COR-L47 (cell line): ENCODE data around the gene ARID3B.
"Not testable (repeated sequence)": the region's sequence is repeated elsewhere in the genome, so short reads cannot be mapped to it uniquely, and the experiment has no call there.

Experiments used
- DNase-seq: peaks from one replicate; lab custom pipeline; 2025; lab: John Stamatoyannopoulos, UW

ARID3B gene

DNA sequence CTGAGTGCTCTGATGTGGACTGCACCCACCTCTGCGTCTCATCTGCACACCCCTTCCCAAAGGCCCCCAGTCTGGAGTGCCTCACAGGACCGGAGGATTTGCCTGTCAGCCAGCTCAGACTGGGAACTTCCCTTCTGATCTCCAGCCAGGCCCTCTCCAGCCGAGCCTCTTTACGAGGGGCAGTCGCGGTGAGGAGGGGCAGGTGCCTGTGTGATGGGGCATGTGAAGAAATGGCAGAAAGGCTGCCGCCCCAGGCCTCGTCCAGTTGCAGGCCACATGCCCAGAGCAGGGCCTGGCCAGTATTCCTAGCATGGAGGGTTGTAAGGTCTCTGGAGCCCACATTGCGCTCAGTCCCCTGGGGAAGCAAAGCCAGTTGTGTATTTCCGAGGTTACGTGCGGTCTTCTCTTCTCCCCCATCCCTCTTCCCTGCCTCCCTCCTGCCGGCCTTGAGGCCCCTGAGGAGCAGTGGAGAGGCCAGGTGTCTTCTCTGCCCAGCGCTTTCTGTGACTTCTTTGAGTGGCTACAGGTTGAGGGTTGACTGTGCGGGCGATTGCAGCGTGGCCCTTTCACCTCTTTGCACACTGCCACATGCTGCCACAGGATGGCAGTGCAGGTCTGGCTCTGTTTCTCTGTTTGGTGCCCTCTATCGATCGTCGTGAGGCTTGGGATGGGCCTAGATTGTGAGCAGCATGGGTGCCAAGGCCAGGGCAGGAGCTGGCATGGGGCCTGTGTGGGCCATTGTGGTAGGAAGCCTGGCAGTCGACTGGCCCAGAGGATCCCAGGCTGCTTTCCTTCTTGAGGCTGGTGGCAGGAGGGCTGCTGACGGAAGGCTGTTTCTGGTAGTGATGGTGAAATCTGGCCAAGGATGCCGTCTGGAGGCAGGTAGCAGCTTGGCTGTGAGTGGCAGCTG is 79.9 kb downstream of the ARID3B start:
- peak; percentile 38 for DNase-seq

DNA sequence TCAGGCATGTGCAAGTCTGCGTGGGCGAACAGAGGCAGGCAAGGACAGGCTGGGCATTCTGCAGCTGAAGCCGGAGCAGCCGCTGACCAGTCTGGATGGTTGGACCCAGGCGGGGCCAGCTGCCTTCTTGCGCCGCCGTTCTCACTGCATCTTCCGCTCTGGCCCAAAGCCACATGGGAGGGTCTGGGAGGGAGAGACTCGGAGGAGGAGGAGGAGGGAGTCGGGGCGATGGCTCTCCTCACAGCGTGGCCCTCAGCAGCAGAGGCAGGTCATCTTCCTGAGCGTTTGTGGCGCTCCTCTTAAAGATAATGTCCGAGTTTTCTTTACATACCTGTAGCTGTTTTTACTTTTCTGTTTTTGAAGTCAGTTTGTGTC is 80.5 kb downstream of the ARID3B start:
- no peak for DNase-seq

DNA sequence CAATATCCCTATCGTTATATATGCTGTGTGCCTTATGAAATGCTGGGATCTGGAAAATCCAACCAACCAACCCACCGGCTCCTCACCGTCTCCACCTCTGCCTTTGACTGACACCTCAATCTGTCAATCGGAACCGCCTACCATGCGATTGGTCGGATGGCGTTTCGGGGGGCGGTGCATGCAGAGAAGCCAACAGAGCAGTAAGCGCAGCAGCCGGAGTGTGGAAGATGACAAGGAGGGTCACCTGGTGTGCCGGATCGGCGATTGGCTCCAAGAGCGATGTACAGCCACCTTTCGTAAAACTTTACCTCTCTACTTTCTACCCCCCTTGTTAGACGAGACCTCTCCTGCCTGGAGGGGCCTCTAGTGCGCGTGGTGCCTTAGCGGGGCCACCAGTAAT is 80.9 kb downstream of the ARID3B start:
- no peak for DNase-seq

DNA sequence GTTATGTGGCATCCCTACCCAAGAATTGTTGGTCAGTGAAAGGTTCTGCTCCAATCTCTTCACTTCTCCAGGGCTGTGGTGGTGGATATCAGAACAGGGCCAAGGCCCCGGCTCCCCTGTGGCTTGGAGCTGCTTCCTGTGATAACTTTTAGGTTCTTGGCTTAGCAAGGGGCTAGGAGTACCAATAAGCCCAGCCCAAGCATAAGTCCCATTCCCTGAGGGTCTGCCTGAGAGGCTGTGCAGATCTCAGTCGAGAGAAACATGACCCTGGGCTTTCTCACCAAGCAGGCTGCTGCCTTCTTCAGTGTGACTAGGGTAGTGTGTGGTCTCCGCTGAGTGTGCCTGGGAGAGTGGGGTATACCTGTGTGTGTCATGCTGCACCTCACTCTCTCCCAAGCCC is 81.7 kb downstream of the ARID3B start:
- no peak for DNase-seq

DNA sequence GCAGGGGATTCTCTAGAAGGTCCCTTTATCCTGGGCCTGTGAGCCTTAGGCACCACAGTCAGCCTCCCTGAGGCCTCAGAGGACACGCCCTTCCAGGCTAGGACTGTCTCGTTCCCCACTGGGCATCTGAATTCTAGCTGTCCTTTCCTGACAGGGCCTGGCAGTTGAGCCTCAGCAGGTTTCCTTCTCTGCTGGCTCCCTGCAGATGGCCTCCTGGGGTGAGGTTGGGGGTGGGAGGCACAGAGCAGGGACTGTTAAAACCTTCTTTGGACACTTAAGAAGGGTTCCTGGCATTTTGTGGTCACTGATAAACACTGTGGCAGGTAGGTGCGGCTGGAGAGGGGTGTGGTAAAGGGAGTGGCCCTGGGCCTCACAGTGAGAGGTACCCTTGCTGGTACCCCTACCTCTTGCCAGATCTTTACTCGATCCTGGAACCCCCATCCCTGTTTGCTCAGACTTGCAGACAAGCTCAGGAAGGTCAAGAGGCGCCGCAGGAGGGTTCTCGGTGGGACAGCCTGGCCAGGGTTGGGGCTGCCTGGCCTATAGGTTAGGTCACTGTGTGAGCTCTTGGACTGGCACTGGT is 83.1 kb downstream of the ARID3B start:
- DNase-seq: no peak

DNA sequence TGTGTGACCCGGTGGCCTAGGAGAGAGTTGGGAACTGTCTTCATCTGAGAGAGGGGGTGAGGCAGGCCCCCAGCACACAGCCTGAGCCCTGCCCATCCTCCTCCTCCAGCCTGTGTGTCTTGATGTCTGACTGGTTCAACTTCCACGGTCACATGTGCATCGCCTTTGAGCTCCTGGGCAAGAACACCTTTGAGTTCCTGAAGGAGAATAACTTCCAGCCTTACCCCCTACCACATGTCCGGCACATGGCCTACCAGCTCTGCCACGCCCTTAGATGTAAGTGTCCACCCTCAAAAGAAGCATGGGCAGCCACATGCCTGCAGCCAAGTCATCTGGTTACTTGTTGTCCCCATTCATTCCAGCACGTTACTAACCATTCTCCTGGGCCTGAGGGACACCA is 84.7 kb downstream of the ARID3B start:
- DNase-seq: no peak

DNA sequence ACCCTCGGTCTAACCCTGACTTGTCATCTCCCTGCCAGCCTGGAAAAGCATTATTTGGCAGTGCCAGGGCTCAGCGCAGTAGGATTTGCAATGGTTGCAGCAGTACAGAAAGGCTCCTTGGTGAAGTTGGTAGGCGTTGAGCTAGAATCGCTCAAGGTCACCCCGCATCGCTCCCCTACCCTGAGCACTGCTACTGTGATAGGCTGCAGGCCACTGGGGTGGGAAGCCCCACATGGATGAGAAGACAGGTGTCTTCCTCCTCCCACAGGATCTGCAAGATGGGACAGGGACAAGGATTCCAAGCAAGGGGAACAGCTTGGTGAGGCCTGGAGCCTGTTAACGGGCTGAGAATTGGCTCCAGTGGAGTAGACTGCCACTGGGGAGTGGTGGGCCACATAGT is 85.3 kb downstream of the ARID3B start:
- no peak for DNase-seq

DNA sequence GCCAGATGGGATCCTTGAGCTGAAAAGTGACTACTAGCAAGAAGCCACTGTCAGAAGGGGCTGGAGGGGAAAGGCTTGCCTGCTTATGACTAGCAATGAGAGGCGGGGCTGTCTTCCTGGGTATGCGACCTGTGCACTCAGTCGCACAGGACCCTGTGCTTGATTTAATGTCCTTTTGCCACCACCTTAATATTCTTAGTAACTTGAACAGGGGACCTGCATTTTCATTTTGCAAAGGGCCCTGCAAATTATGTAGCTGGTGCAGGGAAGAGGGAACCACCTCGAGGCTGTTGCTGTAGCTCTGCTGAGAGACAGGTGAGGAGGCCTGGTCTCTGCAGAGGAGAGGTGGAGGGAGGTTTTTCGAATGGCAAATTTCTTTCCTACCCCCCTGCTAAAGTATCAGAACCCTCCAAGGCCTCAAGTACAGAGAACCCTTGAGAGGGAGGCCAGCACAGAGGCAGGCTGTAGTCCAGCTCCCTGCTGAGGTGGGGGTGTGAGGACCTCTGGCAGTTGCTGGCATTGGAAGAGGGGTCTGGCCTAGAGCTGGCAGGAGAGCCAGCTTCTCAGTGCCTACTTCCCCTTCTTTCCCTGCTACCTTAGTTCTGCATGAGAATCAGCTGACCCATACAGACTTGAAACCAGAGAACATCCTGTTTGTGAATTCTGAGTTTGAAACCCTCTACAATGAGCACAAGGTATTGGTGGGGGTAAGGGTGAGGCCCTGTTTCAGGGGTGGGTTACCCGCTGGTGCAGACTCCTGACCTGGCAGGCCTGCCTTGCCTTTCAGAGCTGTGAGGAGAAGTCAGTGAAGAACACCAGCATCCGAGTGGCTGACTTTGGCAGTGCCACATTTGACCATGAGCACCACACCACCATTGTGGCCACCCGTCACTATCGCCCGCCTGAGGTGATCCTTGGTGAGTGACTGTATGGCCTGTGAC is 86.0 kb downstream of the ARID3B start:
- no peak for DNase-seq

DNA sequence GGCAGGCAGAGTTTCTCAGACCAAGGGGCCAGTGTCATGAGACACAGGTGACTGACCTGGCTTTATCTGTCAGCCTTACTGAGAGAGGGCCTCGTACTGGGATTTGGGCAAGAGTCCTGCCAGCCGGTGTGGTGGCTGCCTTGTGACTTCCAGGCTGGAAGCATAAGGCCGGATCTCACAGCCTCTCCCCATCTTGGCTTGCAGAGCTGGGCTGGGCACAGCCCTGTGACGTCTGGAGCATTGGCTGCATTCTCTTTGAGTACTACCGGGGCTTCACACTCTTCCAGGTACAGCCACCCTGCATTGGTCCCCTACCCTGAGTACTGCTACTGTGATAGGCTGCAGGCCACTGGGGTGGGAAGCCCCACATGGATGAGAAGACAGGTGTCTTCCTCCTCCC is 86.7 kb downstream of the ARID3B start:
- DNase-seq: no peak

DNA sequence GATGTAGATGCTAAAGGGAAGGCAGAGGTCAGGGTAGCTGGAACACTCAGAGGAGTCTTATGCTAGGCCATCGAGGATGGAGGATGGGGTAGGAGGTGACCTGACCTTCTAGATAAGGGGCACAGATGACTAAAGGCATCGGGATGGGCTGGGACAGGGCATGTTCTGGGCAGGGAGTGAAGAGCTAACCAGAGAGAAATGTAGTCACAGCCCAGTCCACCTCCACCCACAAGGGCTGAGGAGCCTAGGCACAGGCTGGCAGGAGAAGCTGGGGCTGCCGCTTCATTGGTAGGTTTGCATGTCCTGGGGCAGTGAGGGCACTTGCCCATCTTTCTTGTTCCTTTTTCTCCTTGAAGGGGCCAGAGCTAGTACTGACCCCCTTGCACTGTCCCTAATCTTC is 87.2 kb downstream of the ARID3B start:
- no peak for DNase-seq

DNA sequence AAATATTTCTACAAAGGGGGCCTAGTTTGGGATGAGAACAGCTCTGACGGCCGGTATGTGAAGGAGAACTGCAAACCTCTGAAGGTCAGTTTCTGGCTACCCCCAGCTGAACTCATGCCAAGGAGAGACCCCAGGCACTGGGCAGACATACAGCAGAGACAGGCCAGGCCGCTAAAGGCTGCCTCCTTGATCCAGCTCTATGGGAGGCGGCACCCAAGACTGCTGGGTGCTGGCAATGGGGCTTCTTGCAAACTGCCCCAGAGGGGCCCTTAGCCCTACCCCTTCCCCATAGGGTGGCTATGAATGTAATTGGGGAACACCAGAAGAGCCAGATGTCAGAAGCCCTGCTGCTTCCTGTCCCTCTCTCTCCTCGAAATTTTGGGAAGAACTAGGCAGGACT is 87.9 kb downstream of the ARID3B start:
- DNase-seq: no peak

DNA sequence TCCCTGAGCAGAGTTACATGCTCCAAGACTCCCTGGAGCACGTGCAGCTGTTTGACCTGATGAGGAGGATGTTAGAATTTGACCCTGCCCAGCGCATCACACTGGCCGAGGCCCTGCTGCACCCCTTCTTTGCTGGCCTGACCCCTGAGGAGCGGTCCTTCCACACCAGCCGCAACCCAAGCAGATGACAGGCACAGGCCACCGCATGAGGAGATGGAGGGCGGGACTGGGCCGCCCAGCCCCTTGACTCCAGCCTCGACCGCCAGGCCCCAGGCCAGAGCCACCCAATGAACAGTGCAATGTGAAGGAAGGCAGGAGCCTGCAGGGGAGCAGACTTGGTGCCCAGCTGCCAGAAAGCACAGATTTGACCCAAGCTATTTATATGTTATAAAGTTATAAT is 88.7 kb downstream of the ARID3B start:
- not testable (repeated sequence) for DNase-seq

DNA sequence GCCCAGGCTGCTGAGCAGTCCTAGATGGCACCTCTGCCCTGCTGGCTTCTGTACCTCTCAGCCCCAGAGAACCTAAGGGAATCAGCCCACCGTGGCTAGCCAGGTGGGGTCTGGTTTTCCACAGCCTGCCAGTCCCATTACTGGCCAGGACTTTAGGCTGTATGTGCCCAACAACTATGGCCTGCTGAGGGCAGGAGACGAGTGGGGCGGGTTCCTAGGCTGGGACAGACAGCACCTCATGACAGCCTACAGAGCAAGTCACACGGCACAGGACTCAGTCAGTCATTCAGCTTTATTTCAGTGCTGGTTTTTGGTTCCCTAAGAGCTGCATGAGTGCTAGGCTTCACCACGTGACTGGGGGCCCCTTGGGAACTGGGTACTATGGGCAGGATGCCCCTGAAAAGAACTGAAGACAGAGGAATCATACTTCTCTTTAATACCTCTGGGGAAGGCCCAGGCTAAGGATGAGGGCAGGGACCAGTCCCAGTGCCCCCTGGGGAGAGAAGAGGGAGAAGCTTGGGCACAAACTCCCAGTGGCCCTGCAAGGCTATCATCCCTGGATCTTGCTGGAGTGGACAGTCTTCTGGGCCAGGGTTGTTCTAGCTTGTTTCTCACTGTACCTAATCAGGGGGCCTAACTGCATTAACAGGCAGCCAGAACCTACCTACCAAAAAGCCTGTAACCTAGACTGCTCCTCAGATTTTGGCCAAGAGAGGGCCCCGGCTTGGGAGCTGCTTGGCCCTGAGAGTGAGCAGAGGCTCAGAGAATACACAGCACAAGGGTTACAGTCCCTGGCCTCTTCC is 89.5 kb downstream of the ARID3B start:
- no peak for DNase-seq

DNA sequence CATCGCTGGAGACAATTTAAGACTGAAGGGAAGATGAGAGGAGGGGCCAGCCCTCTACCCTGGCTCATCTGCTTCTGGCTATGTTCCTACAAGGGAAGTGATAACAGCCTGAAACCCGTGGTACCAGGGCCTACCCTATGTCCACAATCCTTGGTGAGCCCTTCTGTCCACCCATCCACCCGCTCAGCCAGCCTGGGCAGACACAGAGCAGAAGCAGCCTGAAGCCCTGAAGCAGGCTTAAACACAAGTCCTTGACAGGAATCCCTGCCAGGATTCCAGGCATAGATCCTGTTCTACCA is 90.0 kb downstream of the ARID3B start:
- no peak for DNase-seq

DNA sequence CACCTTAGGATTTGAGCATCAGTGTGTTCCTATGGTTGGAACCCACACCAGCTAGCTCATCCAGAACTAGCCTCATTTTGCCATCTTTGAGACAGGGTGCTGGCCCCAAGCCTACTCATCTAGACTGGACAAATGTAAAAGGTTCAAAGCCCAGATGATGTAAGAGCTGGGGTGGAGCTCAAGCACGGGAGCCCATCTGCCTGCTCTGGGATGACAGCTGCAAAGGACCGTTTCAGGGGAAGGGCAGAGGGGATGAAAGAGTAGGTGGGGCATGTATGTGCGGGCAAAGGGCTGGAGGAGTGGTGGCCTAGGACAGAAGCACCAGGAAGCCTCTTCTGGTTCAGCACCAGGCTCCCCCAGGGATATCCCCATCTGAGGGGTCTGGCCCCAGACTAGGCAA is 90.4 kb downstream of the ARID3B start:
- DNase-seq: no peak

DNA sequence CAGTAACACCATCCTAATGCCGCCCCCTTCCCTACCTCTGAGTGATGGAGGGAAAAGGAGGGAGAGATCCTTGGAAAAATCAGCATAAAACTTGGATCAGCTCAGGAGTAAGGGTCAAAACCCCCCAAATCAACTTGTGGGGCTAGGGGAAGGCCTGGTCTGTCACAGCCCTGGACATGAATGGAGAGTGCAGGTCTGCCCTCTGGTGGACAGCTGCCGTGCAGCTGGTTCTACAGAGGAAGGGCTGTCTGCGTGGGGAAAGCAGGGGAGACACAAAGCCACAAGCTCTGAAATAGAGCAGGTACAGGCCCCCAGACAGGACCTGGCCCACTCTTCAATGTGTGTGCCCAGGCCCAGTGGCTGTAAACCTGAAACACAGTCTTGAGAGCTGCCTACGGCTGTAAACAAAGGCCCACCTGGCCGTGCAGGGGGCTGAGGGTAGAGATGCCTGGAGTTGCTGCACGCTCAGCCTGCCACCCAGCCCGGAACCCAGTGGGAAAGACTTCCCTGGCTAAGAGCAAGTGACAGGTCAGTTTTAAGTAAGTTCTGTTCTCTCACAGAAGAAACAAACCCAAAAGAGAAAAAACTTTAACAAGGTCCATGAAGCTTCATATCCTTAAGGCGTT is 91.0 kb downstream of the ARID3B start:
- DNase-seq: peak; percentile 14

DNA sequence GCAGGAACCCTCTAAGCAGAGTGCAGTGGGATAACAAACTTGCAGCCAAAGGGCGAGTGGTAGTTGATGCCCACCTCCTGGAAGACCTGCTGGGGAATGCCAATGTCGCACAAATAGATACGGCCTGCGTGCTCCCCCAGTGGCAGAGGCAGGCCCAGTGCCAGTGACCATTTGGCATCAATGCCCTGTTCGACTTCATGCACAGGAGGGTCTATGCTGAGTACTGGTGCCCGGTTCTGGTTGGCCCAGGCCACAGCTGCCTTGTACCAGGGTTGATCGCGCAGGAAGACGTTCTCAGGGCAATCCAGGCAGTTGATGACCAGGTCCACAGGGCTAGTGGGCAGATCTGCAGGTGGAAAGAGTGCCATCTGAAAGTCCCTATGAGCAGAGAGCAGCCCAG is 91.6 kb downstream of the ARID3B start:
- DNase-seq: no peak

DNA sequence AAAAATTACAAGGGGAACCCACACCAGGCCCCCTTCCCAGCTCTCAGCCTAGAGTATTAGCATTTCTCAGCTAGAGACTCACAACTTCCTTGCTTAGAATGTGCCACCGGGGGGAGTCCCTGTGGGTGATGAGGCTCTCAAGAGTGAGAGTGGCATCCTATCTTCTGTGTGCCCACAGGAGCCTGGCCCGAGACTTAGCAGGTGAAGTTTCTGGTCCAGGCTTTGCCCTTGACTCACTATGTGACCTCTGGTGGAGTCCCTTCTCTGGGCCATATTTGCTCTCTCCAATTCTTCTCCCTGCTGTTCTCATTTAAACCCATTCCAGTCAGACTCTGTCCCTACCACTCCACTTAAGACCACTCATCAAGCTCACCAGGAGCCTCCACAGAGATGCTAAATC is 92.8 kb downstream of the ARID3B start:
- no peak for DNase-seq

DNA sequence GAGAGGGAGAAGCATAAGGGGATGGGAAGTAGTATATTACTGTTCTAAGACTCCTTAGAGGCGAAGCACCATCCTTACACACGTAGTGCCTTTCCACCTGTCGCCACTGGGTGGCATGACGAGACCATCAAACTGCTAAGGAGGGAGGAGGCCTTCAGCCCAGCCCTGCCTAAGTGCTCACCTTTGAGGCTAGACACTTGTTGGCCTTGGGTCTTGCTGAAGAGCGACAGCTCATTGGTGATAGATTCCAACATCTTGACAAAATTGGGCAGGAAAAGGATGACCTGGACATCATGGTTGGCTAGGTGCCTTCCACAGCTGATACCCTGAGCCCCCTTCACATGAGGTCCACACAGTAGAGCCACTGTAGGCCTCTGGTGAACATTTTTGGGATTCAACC is 94.2 kb downstream of the ARID3B start:
- DNase-seq: peak; percentile 35

DNA sequence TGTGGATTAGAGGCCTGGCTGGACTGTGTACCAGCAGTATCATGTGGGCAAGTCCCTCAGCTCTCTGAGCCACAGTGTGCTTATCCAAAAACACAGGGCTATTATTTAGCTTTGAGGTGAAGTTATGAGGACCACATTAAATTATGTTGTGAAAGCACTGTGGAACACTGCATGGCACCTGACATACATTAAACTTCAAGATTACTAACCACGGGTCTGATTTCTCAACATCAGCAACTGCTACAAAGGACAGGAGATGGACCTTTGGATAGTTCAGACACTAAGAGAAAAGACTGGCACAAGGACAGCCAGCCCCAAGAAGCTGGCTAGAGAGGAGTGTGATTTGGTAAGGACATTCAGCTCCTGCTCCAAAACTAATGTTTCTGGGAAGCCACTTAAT is 96.0 kb downstream of the ARID3B start:
- DNase-seq: no peak

DNA sequence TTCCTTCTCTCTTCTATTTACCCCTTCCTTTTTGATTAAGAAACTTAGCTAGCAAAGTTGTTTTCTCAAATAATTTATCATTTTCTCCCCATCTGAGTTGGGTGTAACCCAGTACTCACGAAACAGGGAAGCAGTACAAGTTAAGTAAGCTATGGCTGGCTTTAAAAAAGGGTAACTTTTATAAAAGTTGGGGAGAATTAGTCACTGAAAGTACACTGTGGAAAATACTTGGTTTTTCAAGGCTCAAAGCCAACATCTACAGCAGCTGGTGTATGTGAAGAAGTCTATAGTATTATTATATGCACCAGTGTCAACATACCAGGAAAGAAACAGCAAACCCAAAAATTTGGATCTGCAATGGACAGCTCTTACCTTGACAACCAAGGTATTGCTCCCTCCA is 100.1 kb downstream of the ARID3B start:
- DNase-seq: no peak

DNA sequence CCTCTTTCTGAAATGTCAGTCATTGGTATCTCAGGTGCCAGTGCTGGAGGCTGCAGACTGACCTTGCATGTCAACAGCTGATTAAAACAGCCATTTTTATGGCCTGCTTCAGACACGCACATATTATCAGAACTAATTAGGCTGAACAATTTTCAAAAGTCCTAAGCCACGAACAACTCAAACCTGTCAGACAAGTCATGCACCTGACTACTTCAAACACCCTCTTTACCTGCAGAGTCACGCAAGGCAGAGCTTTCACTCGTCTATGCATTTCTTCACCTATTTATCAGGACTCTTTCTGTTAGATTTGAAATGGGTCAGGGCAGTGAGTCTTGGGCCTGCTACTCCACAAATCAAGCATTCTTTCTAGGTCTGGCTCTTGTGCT is 101.3 kb downstream of the ARID3B start:
- no peak for DNase-seq
